Lung (tissue), 12 donors: ENCODE results near the gene HDX. TPM values are rescaled to one million over a fixed set of nuclear protein-coding genes. Genes with fewer than 3 reads are reported as not detected.

Experiments
- ATAC-seq: fragments of 200-7000 bp; cut with Tn5 transposase; one replicate; pipeline ENCODE4 v1.9.1; 2020; ENCODE audit warnings: moderate number of reproducible peaks; ENCODE audit not compliant: insufficient read depth, low FRiP score
- DNase-seq, 3 donors: peaks; one replicate each; pipeline ENCODE4 v3.0.0-alpha.2; 2013 to 2017
- H3K27ac ChIP-seq, 2 donors: one replicate each; pipeline ENCODE4 v1.5.1; 2013; ENCODE audit warnings: mild to moderate bottlenecking in 2 of 2, moderate library complexity in 2 of 2, control low read depth in 1 of 2, inconsistent platforms in 1 of 2, low read depth in 1 of 2, low read length in 1 of 2
- H3K27me3 ChIP-seq, 3 donors: one replicate each; pipeline ENCODE4 v1.5.1; 2013; ENCODE audit warnings: low read length in 2 of 3; ENCODE audit not compliant: control insufficient read depth in 3 of 3, insufficient read depth in 3 of 3
- H3K36me3 ChIP-seq, 4 donors: one replicate each; pipeline ENCODE4 v1.5.1; 2013; ENCODE audit warnings: low read length in 4 of 4, mild to moderate bottlenecking in 1 of 4, moderate library complexity in 1 of 4; ENCODE audit not compliant: control insufficient read depth in 4 of 4, insufficient read depth in 4 of 4
- H3K4me1 ChIP-seq, 5 donors: one replicate each; pipeline ENCODE4 v1.5.1; 2013; ENCODE audit warnings: low read length in 5 of 5, mild to moderate bottlenecking in 2 of 5, moderate library complexity in 1 of 5; ENCODE audit not compliant: control insufficient read depth in 5 of 5, insufficient read depth in 5 of 5
- H3K4me3 ChIP-seq: one replicate; pipeline ENCODE4 v1.5.1; 2013; ENCODE audit warnings: mild to moderate bottlenecking, control low read depth, moderate library complexity
- H3K9ac ChIP-seq, 2 donors: one replicate each; pipeline ENCODE4 v1.5.1; 2013; ENCODE audit warnings: low read length in 2 of 2, control low read depth in 1 of 2; ENCODE audit not compliant: insufficient read depth in 1 of 2
- H3K9me3 ChIP-seq, 4 donors: one replicate each; pipeline ENCODE4 v1.5.1; 2013; ENCODE audit warnings: low read length in 3 of 4, mild to moderate bottlenecking in 1 of 4, moderate library complexity in 1 of 4; ENCODE audit not compliant: control insufficient read depth in 4 of 4, insufficient read depth in 3 of 4
- WGBS, 2 donors: extraction: QIAGEN DNeasy Blood & Tissue Kit; methylation state at CpG; one replicate each; pipeline ENCODE4 v1.1.7; 2013; 5-methylcytosine and 5-hydroxymethylcytosine counted together
- polyA plus RNA-seq, 2 donors: library from polyadenylated mRNA; stranded (reverse); fragments of 200-250 nt; gene quantifications; one replicate each; pipeline ENCODE4 v1.2.1, GENCODE V29; 2013
- total RNA-seq, 2 donors: library from RNA; depleted of rRNA in 1 of 2; stranded (reverse); fragments of >200 nt in 1 of 2; gene quantifications; one replicate each; pipeline ENCODE4 v1.2.1, GENCODE V29; 2014 to 2021
- TF ChIP-seq, protein P1 (sequence below): IDR thresholded peaks from 2 replicates; pipeline ENCODE4 v1.5.1; 2012; ENCODE audit warnings: mild to moderate bottlenecking; ENCODE audit errors: control extremely low read depth, extremely low read depth
- donor health status: control.
- donor health status: control.
- donor health status: Bipolar disorder and iron deficiency.
- donor health status: healthy.
- donor health status: DM: yes; HTN: yes; CAD: no.

Gene HDX
- total and polyA plus RNA-seq, 4 donors, result 0.43 to 11.2 (median 2.4) TPM

DNA sequence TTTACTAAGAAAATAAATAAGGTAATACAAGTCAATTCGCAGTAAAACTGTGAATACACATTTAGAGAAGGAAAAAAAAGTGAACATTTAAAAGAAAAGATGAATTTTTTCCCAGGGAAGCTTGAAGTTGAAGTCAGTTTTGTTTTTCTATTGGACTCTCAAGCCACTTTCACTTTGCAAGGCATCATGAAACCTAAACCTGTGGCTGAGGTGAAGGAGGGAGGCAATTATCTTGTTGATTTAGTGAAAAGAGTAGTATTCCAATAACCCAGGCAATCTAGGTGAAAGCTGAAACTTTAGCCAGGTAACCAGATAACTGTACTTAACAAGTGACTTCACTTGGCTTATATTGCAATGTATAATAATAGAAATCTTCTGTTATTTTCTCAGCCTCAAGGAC, 138.6 kb downstream of the HDX start:
- H3K9me3 ChIP-seq, result no peaks in the 10 kb centered on the region
- H3K36me3 ChIP-seq, result no peaks in the 10 kb centered on the region
- no peak for ATAC-seq
- peak in 1 of 3 donors; percentile 6 for DNase-seq
- TF ChIP-seq, protein P1, sequence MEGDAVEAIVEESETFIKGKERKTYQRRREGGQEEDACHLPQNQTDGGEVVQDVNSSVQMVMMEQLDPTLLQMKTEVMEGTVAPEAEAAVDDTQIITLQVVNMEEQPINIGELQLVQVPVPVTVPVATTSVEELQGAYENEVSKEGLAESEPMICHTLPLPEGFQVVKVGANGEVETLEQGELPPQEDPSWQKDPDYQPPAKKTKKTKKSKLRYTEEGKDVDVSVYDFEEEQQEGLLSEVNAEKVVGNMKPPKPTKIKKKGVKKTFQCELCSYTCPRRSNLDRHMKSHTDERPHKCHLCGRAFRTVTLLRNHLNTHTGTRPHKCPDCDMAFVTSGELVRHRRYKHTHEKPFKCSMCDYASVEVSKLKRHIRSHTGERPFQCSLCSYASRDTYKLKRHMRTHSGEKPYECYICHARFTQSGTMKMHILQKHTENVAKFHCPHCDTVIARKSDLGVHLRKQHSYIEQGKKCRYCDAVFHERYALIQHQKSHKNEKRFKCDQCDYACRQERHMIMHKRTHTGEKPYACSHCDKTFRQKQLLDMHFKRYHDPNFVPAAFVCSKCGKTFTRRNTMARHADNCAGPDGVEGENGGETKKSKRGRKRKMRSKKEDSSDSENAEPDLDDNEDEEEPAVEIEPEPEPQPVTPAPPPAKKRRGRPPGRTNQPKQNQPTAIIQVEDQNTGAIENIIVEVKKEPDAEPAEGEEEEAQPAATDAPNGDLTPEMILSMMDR, result no peak
- H3K27me3 ChIP-seq, result no peaks in the 10 kb centered on the region
- no peak overlapping the region for H3K4me3 ChIP-seq
- 32 to 58% methylated on average over 1 of the region's 1 CpG for WGBS, 2 donors
- H3K27ac ChIP-seq, result no peak overlapping the region
- no peaks in the 10 kb centered on the region for H3K4me1 ChIP-seq
- no peak overlapping the region for H3K9ac ChIP-seq

DNA sequence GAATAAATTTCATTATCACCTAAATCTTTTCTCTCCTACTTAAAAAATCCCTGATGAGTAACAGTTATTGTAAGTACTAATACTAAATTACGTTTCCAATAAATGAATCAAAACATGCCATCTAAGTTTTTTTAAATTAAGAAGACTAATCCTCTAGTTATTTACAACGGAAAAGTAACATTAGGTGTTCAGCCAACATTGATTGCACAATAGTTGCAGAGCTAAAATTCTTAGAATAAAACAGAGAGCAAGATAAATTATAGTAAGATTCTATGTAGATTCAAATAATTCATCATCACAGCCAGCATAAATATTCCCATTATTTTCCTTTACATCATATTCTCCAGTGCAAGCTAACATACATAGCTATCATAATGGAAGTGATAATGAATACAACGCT, 139.2 kb downstream of the HDX start:
- Histone ChIP-seq H3K9me3 (no peaks in the 10 kb centered on the region), H3K27ac (no peak overlapping the region), H3K4me1 (no peaks in the 10 kb centered on the region), H3K27me3 (no peaks in the 10 kb centered on the region), H3K36me3 (no peaks in the 10 kb centered on the region), H3K9ac (no peak overlapping the region), H3K4me3 (no peak overlapping the region)
- DNase-seq, result peak in 2 of 3 donors; percentile 21 to 39
- WGBS, 2 donors, result 53 to 64% methylated on average over 3 of the region's 3 CpGs
- TF ChIP-seq, protein P1, result no peak
- no peak for ATAC-seq

DNA sequence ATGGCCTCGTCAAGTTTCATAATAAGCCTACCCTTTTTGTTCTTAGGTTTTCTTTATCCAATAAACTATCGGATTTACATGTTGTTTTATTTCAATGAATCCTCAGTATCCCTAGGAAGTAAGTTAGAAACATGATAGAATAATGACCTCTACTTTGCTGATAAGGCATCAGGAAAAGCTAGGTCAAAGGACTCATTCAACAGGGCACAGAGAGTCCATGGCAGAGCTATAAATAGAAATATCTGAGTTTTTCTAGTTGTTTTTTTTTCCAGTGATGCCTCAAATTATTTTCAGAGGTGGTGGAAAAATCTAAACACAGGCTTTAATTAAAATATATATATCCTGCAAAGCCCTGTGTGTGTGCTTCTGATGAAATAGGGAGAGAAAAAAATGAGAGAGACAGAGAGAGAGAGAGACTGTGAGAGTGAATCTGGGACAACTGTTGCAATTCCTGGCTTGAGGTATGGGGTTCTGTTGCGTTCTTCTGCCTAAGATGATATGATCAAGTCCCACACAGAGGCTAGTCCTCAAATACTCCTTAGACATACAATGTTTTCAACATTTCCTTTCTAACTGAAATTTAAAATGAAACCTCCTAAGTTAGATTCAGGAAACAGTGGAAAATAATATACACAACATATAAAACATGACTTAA, 139.9 kb downstream of the HDX start:
- no peak for ATAC-seq
- TF ChIP-seq, protein P1, result no peak
- Histone ChIP-seq H3K9me3 (no peaks in the 10 kb centered on the region), H3K4me3 (no peak overlapping the region), H3K36me3 (no peaks in the 10 kb centered on the region), H3K9ac (peak overlapping the region in 1 of 2 donors; percentile 32), H3K27me3 (no peaks in the 10 kb centered on the region), H3K4me1 (no peaks in the 10 kb centered on the region), H3K27ac (no peak overlapping the region)
- DNase-seq, result peak in 2 of 3 donors; percentile 4 to 7
- WGBS, 2 donors, result 62 to 65% methylated on average over 3 of the region's 3 CpGs

DNA sequence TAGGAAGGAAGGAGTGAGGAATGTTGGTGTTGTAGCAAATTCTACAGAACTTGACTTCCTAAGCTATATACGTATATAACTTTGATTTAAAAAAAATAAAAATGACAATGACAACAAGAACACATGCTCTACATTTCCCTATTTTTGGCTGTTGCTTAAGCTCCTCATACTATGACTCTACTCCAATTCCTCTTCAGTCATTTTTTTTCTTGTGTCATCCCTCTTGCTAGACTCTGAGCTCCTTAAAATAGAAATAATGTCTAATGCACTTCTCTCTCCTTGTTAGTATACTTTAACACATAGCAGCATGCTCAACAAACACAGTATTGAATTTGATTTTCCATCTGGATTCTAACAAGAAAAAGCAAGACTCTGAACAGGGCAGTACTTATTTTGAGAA, 144.0 kb downstream of the HDX start:
- TF ChIP-seq, protein P1, result no peak
- no peak for DNase-seq
- H3K36me3 ChIP-seq, result no peaks in the 10 kb centered on the region
- no peak for ATAC-seq
- WGBS, 2 donors, result 29 to 48% methylated on average over 1 of the region's 1 CpG
- no peak overlapping the region for H3K4me3 ChIP-seq
- H3K9me3 ChIP-seq, result no peaks in the 10 kb centered on the region
- no peaks in the 10 kb centered on the region for H3K27me3 ChIP-seq
- no peak overlapping the region for H3K27ac ChIP-seq
- H3K9ac ChIP-seq, result no peak overlapping the region
- H3K4me1 ChIP-seq, result no peaks in the 10 kb centered on the region
